Spleen (tissue), 7 donors: ENCODE data around the gene ZNF559.

Source experiments
- CTCF ChIP-seq, 11 experiments: fragments of 200-600 bp in 7 of 11; fragments of 450-650 bp in 4 of 11; sonication (generic) in 4 of 11; IDR thresholded peaks in 8 of 11; conservative IDR thresholded peaks in 3 of 11; 1 replicate in 7 of 11; 2 replicates in 4 of 11; pipeline versions ENCODE4 v1.4.0 to v1.8.0; 2016 to 2021; ENCODE audit warnings: antibody characterized with exemption in 11 of 11, inconsistent platforms in 4 of 11, mild to moderate bottlenecking in 1 of 11
- POLR2A ChIP-seq, 3 donors: fragments of 450-650 bp; IDR thresholded peaks; one replicate each; pipeline ENCODE4 v1.5.1; 2017; ENCODE audit warnings: antibody characterized with exemption in 3 of 3, mild to moderate bottlenecking in 1 of 3
- POLR2AphosphoS5 ChIP-seq, 3 donors: sonication (generic); formaldehyde crosslinking; IDR thresholded peaks; one replicate each; pipeline ENCODE4 v1.5.1; 2017; ENCODE audit warnings: antibody characterized with exemption in 3 of 3
- donor health status: DM: no; HTN: no; CAD: no; lungs with moderate emphysema.
- donor health status: DM: no; HTN: no; CAD: no.
- donor health status: DM: no; HTN: no; CAD: no.

- TF ChIP-seq CTCF (IDR thresholded peaks at IDR 0.05 in 8 of 11, conservative IDR thresholded peaks at IDR 0.05 in 3 of 11) (no peak), POLR2A (IDR thresholded peaks at IDR 0.05) (no peak), POLR2AphosphoS5 (IDR thresholded peaks at IDR 0.05) (no peak)
Measured at GRCh38 chr19:9289231-9289884, 34.6 kb upstream of the ZNF559 start.
